Transverse colon (tissue), 4 donors: ENCODE data around the gene PTPRO. TPM values are rescaled to one million over a fixed set of nuclear protein-coding genes. Genes with fewer than 3 reads are reported as not detected.

Source experiments
- DNase-seq: peaks from one replicate; pipeline ENCODE4 v3.0.0-alpha.2; 2019
- H3K27ac ChIP-seq, 4 donors: fragments of 200-600 bp; sonication (generic); 2 replicates each; pipeline ENCODE4 v1.5.1; 2016 to 2018; ENCODE audit warnings: inconsistent platforms in 4 of 4
- H3K27me3 ChIP-seq: fragments of 200-600 bp; sonication (generic); 2 replicates; pipeline ENCODE4 v1.5.1; 2017; ENCODE audit warnings: inconsistent platforms
- H3K36me3 ChIP-seq, 4 donors: fragments of 200-600 bp; sonication (generic); 2 replicates each; pipeline ENCODE4 v1.5.1; 2017 to 2019; ENCODE audit warnings: inconsistent platforms in 4 of 4
- H3K4me1 ChIP-seq, 4 donors: fragments of 200-600 bp; sonication (generic); 2 replicates each; pipeline ENCODE4 v1.5.1; 2017 to 2020; ENCODE audit warnings: inconsistent platforms in 4 of 4
- H3K4me3 ChIP-seq, 4 donors: fragments of 200-600 bp; sonication (generic); 1 replicate in 1 of 4; 2 replicates in 3 of 4; pipeline versions ENCODE4 v1.5.1 to v1.6.1; 2017 to 2019; ENCODE audit warnings: inconsistent platforms in 4 of 4
- H3K9me3 ChIP-seq, 2 donors: fragments of 200-600 bp; sonication (generic); 2 replicates each; pipeline ENCODE4 v1.5.1; 2017 to 2019; ENCODE audit warnings: inconsistent platforms in 2 of 2
- CTCF ChIP-seq, 5 experiments: fragments of 200-600 bp in 3 of 5; fragments of 450-650 bp in 2 of 5; sonication (generic) in 3 of 5; IDR thresholded peaks; 1 replicate in 2 of 5; 2 replicates in 3 of 5; pipeline ENCODE4 v1.5.1; 2016 to 2017; ENCODE audit warnings: antibody characterized with exemption in 5 of 5, inconsistent platforms in 3 of 5, mild to moderate bottlenecking in 2 of 5, moderate library complexity in 1 of 5
- EP300 ChIP-seq: sonication (generic); formaldehyde crosslinking; IDR thresholded peaks from one replicate; pipeline ENCODE4 v1.6.1; 2017; ENCODE audit warnings: antibody characterized with exemption, low read depth
- POLR2A ChIP-seq: fragments of 450-650 bp; IDR thresholded peaks from one replicate; pipeline ENCODE4 v1.6.1; 2016; ENCODE audit warnings: antibody characterized with exemption, mild to moderate bottlenecking, moderate library complexity
- POLR2AphosphoS5 ChIP-seq, 3 donors: sonication (generic); formaldehyde crosslinking; IDR thresholded peaks; one replicate each; pipeline ENCODE4 v1.6.1; 2016; ENCODE audit warnings: antibody characterized with exemption in 3 of 3
- WGBS, 2 donors: methylation state at CpG; one replicate each; pipeline ENCODE4 v1.1.5; 2018; ENCODE audit warnings: low coverage in 1 of 2; 5-methylcytosine and 5-hydroxymethylcytosine counted together
- in situ Hi-C, 4 donors: fragments of 200-750 bp; cut with MboI; loops; one replicate each; pipeline versions ENCODE4 v1.15.0 to v1.15.1; 2017; ENCODE audit warnings: low sequenced_read_pairs in 3 of 4, low pct_ligation_motif_present in 1 of 4, low pct_unique_long_range_greater_than_20kb in 1 of 4
- intact Hi-C: fragments of 100-400 bp; cut with DNase I; formaldehyde crosslinking; loops from one replicate; pipeline ENCODE4 v1.15.1; 2023; ENCODE audit warnings: low total_unique reads
- total RNA-seq, 4 donors: library from RNA; depleted of rRNA; stranded (reverse); fragments of >200 nt; gene quantifications; one replicate each; pipeline ENCODE4 v1.1.0, GENCODE V29; 2016

Gene PTPRO
- total RNA-seq, 4 donors from 2014 or later = 0.75 to 7.9 (median 5.5) TPM

- Histone ChIP-seq H3K27ac (peak overlapping the region; percentile 30 to 66 (median 46)), H3K4me3 (peak overlapping the region in 1 of 4 donors; percentile 41), H3K4me1 (peaks cover 0 to 14% (median 3%) of the 10 kb centered on the region in 4 donors), H3K27me3 (no peaks in the 10 kb centered on the region), H3K9me3 (no peaks in the 10 kb centered on the region), H3K36me3 (no peaks in the 10 kb centered on the region)
- intact Hi-C loops = loop anchor here (2.0 kb wide), 1 partner anchor 267 kb away; no protein-coding TSS in a partner anchor
- 51 to 54% methylated on average over 8 of the region's 8 CpGs for WGBS, 2 donors
- in situ Hi-C loops = loop anchor here (5.0 to 10.0 kb wide), 5 partner anchors 55 to 315 kb away; no protein-coding TSS in a partner anchor
- DNase-seq = no peak
- no peak for TF ChIP-seq POLR2AphosphoS5 (IDR thresholded peaks at IDR 0.05)
Observed at GRCh38 chr12:15589328-15590032, 267.2 kb downstream of the PTPRO start.

DNA sequence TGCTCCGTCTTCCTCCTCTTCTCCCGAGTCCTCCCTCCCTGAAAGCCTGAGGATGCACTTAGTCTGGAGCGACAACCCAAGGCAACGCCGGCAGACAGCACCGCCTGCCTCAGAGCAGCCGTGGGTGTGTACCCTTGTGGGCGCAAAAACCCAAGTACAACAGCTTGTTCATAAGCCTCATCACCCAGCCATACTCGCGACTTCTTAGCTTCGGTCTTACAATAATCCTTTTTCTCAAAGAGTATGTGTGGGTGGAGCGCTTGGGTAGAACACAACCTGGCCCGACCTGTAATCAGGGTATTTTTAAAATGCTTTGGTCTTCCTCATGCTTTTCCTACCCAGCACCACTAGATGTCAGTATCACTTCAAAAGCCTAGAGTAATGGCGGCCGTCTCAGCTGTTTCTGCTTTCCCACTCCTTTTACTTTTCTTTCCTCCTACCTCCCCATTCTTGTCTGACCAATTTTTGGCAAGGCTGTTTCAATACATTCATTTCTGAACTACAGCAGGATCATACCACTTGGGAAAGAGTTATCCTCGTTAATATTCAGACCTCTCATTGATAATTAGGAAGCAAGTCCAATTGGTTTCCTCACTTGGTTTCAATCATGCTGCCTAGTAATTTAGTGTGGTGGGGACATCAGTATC, 268.0 kb downstream of the PTPRO start:
- DNase-seq = peak; percentile 43
- H3K27me3 ChIP-seq = no peaks in the 10 kb centered on the region
- H3K36me3 ChIP-seq = no peaks in the 10 kb centered on the region
- in situ Hi-C loops (no loop called here), intact Hi-C loops (loop anchor here (2.0 kb wide), 1 partner anchor 266 kb away; no protein-coding TSS in a partner anchor)
- peak overlapping the region; percentile 30 to 66 (median 46) for H3K27ac ChIP-seq
- peak overlapping the region in 2 of 4 donors; percentile 21 to 41 for H3K4me3 ChIP-seq
- peak; percentile 84 to 96 (median 91) for TF ChIP-seq CTCF (IDR thresholded peaks at IDR 0.05)
- no peak for TF ChIP-seq EP300
- TF ChIP-seq POLR2A = no peak
- peak in 1 of 3 donors; percentile 44 for TF ChIP-seq POLR2AphosphoS5 (IDR thresholded peaks at IDR 0.05)
- WGBS, 2 donors = 5 to 14% methylated on average over 8 to 16 of the region's 16 CpGs
- H3K4me1 ChIP-seq = peaks cover 0 to 14% (median 3%) of the 10 kb centered on the region in 4 donors
- no peaks in the 10 kb centered on the region for H3K9me3 ChIP-seq

DNA sequence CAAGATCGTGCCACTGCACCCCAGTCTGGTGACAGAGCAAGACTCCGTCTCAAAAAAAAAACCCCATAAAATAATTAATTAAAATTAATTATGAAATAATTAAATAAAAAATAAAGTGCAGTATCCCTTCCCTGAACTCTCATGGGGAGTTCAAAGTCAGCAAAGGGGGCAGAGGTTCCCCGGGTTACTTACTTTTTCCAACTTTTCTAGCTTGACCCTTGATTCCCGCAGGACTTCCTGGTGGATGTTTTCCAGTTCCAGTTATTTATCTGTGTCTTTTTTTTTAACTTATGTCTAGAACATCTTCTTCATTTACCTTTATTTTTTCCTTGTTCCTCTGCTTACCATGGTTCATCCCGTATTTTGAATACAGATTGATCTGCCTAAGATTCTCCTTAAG, 269.5 kb downstream of the PTPRO start:
- intact Hi-C loops = loop anchor here (2.0 kb wide), 1 partner anchor 265 kb away; no protein-coding TSS in a partner anchor

DNA sequence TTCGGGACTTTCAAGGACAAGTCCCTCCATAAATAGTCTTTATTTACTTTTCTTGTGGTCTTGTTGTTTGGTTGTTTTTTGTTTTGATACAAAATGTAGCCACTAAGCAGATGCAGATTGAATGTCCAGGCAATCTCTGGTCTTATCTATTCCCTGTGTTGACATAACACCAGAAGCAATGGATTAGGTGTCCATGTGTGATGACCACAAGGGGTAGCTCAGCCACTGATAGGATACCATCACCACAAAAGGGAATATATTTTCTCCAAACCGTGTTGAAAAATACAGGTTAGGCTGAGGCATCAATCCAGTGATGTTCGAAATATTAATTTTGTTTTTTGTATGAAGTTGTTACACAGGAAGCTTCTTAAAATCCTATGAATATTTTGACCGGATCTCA, 270.6 kb downstream of the PTPRO start:
- Histone ChIP-seq H3K27ac (no peak overlapping the region), H3K4me3 (no peak overlapping the region), H3K4me1 (peaks cover 0 to 14% (median 3%) of the 10 kb centered on the region in 4 donors), H3K36me3 (no peaks in the 10 kb centered on the region), H3K9me3 (no peaks in the 10 kb centered on the region), H3K27me3 (no peaks in the 10 kb centered on the region)
- in situ Hi-C loops = no loop called here
- 64 to 69% methylated on average over 4 of the region's 4 CpGs for WGBS, 2 donors
- TF ChIP-seq EP300 (no peak), CTCF (IDR thresholded peaks at IDR 0.05) (no peak), POLR2AphosphoS5 (IDR thresholded peaks at IDR 0.05) (no peak), POLR2A (no peak)
- intact Hi-C loops = no loop called here
- no peak for DNase-seq

More for the DNA sequence above, 269.5 kb downstream of the PTPRO start:
- no peak overlapping the region for H3K27ac ChIP-seq
- in situ Hi-C loops = no loop called here
- no peaks in the 10 kb centered on the region for H3K27me3 ChIP-seq
- WGBS, 2 donors = 86 to 100% methylated on average over 4 to 5 of the region's 5 CpGs
- peaks cover 0 to 14% (median 3%) of the 10 kb centered on the region in 4 donors for H3K4me1 ChIP-seq
- H3K4me3 ChIP-seq = no peak overlapping the region
- no peaks in the 10 kb centered on the region for H3K9me3 ChIP-seq
- no peaks in the 10 kb centered on the region for H3K36me3 ChIP-seq
- DNase-seq = no peak
- no peak for TF ChIP-seq POLR2AphosphoS5 (IDR thresholded peaks at IDR 0.05)
- no peak for TF ChIP-seq POLR2A
- no peak for TF ChIP-seq EP300
- no peak for TF ChIP-seq CTCF (IDR thresholded peaks at IDR 0.05)
